ENCODE results near the gene BPIFB1.

DNA sequence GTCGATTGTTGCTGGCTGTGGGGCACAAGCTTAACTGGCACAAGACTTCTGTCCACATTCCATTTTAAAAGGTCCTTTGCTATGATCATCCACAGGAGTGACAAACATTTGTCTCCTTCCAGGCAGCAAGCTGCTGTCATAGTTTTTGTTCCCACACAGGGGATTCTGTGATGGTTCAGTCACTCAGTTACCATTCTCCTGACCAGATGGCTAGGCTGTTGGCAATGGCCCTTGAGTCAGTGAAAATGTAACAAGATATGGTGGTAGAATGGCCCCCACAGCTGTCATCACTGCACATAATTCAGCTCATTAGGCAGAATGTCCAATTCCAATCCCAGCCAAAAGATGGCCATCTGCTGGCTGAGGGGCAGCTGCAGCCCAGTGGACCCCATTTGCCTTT lies 33.6 kb upstream of the BPIFB1 start:
- TF ChIP-seq ZNF274 (CRISPR knock-in tag; IDR thresholded peaks at IDR 0.05) (no peak), ATF2 (CRISPR knock-in tag; IDR thresholded peaks at IDR 0.05) (no peak), TCF7L2 (IDR thresholded peaks at IDR 0.05; ENCODE audit: low read depth, low read length) (no peak), SUZ12 (IDR thresholded peaks at IDR 0.05; ENCODE audit: low read depth, low read length) (no peak), TAF15 (IDR thresholded peaks at IDR 0.05; ENCODE audit: low read depth, low read length, poor library complexity, severe bottlenecking) (no peak), ZFP62 (CRISPR knock-in tag; IDR thresholded peaks at IDR 0.05) (no peak), CTCF (CRISPR knock-in tag; IDR thresholded peaks at IDR 0.05) (no peak), RBAK (CRISPR knock-in tag; IDR thresholded peaks at IDR 0.05) (no peak), SMAD1 (CRISPR knock-in tag; IDR thresholded peaks at IDR 0.05; ENCODE audit: borderline replicate concordance, low read depth) (no peak), KAT8 (CRISPR knock-in tag; IDR thresholded peaks at IDR 0.05) (no peak), RBM22 (optimal IDR thresholded peaks at IDR 0.05; ENCODE audit: low read length) (no peak)
- TF ChIP-seq, protein P1, sequence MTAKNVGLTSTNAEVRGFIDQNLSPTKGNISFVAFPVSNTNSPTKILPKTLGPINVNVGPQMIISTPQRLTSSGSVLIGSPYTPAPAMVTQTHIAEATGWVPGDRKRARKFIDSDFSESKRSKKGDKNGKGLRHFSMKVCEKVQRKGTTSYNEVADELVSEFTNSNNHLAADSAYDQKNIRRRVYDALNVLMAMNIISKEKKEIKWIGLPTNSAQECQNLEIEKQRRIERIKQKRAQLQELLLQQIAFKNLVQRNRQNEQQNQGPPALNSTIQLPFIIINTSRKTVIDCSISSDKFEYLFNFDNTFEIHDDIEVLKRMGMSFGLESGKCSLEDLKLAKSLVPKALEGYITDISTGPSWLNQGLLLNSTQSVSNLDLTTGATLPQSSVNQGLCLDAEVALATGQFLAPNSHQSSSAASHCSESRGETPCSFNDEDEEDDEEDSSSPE (CRISPR knock-in tag; IDR thresholded peaks at IDR 0.05) = no peak
- TF ChIP-seq, protein P2, sequence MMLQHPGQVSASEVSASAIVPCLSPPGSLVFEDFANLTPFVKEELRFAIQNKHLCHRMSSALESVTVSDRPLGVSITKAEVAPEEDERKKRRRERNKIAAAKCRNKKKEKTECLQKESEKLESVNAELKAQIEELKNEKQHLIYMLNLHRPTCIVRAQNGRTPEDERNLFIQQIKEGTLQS (CRISPR knock-in tag; IDR thresholded peaks at IDR 0.05) = no peak

Data from HepG2 (cell line).